Transverse colon (tissue), 4 donors: Measurements from ENCODE around the gene SLC6A18. TPM values are rescaled to one million over a fixed set of nuclear protein-coding genes. Genes with fewer than 3 reads are reported as not detected.
"Not testable (repeated sequence)": the region's sequence is repeated elsewhere in the genome, so short reads cannot be mapped to it uniquely, and the experiment has no call there.

Experiments used
- DNase-seq: peaks from one replicate; pipeline ENCODE4 v3.0.0-alpha.2; 2019
- H3K27ac ChIP-seq, 4 donors: fragments of 200-600 bp; sonication (generic); 2 replicates each; pipeline ENCODE4 v1.5.1; 2016 to 2018; ENCODE audit warnings: inconsistent platforms in 4 of 4
- H3K27me3 ChIP-seq: fragments of 200-600 bp; sonication (generic); 2 replicates; pipeline ENCODE4 v1.5.1; 2017; ENCODE audit warnings: inconsistent platforms
- H3K36me3 ChIP-seq, 4 donors: fragments of 200-600 bp; sonication (generic); 2 replicates each; pipeline ENCODE4 v1.5.1; 2017 to 2019; ENCODE audit warnings: inconsistent platforms in 4 of 4
- H3K4me1 ChIP-seq, 4 donors: fragments of 200-600 bp; sonication (generic); 2 replicates each; pipeline ENCODE4 v1.5.1; 2017 to 2020; ENCODE audit warnings: inconsistent platforms in 4 of 4
- H3K4me3 ChIP-seq, 4 donors: fragments of 200-600 bp; sonication (generic); 1 replicate in 1 of 4; 2 replicates in 3 of 4; pipeline versions ENCODE4 v1.5.1 to v1.6.1; 2017 to 2019; ENCODE audit warnings: inconsistent platforms in 4 of 4
- H3K9me3 ChIP-seq, 2 donors: fragments of 200-600 bp; sonication (generic); 2 replicates each; pipeline ENCODE4 v1.5.1; 2017 to 2019; ENCODE audit warnings: inconsistent platforms in 2 of 2
- CTCF ChIP-seq, 5 experiments: fragments of 200-600 bp in 3 of 5; fragments of 450-650 bp in 2 of 5; sonication (generic) in 3 of 5; IDR thresholded peaks; 1 replicate in 2 of 5; 2 replicates in 3 of 5; pipeline ENCODE4 v1.5.1; 2016 to 2017; ENCODE audit warnings: antibody characterized with exemption in 5 of 5, inconsistent platforms in 3 of 5, mild to moderate bottlenecking in 2 of 5, moderate library complexity in 1 of 5
- EP300 ChIP-seq: sonication (generic); formaldehyde crosslinking; IDR thresholded peaks from one replicate; pipeline ENCODE4 v1.6.1; 2017; ENCODE audit warnings: antibody characterized with exemption, low read depth
- POLR2A ChIP-seq: fragments of 450-650 bp; IDR thresholded peaks from one replicate; pipeline ENCODE4 v1.6.1; 2016; ENCODE audit warnings: antibody characterized with exemption, mild to moderate bottlenecking, moderate library complexity
- POLR2AphosphoS5 ChIP-seq, 3 donors: sonication (generic); formaldehyde crosslinking; IDR thresholded peaks; one replicate each; pipeline ENCODE4 v1.6.1; 2016; ENCODE audit warnings: antibody characterized with exemption in 3 of 3
- WGBS, 2 donors: methylation state at CpG; one replicate each; pipeline ENCODE4 v1.1.5; 2018; ENCODE audit warnings: low coverage in 1 of 2; 5-methylcytosine and 5-hydroxymethylcytosine counted together
- in situ Hi-C, 4 donors: fragments of 200-750 bp; cut with MboI; loops; one replicate each; pipeline versions ENCODE4 v1.15.0 to v1.15.1; 2017; ENCODE audit warnings: low sequenced_read_pairs in 3 of 4, low pct_ligation_motif_present in 1 of 4, low pct_unique_long_range_greater_than_20kb in 1 of 4
- intact Hi-C: fragments of 100-400 bp; cut with DNase I; formaldehyde crosslinking; loops from one replicate; pipeline ENCODE4 v1.15.1; 2023; ENCODE audit warnings: low total_unique reads
- total RNA-seq, 4 donors: library from RNA; depleted of rRNA; stranded (reverse); fragments of >200 nt; gene quantifications; one replicate each; pipeline ENCODE4 v1.1.0, GENCODE V29; 2016

The SLC6A18 gene
- total RNA-seq, 4 donors from 2014 or later, result not detected

GRCh38 chr5:1226231-1226630 is 1.1 kb downstream of the SLC6A18 start:
- no peak overlapping the region for H3K4me3 ChIP-seq
- WGBS, 2 donors, result 75 to 83% methylated on average over 3 to 12 of the region's 12 CpGs
- in situ Hi-C loops (no loop called here), intact Hi-C loops (no loop called here)
- H3K9me3 ChIP-seq, result no peaks in the 10 kb centered on the region
- H3K4me1 ChIP-seq, result peaks cover 0 to 4% (median 0%) of the 10 kb centered on the region in 4 donors
- no peak overlapping the region for H3K27ac ChIP-seq
- TF ChIP-seq CTCF (IDR thresholded peaks at IDR 0.05) (no peak), POLR2AphosphoS5 (IDR thresholded peaks at IDR 0.05) (no peak), EP300 (no peak), POLR2A (no peak)
- no peaks in the 10 kb centered on the region for H3K36me3 ChIP-seq
- no peak for DNase-seq
- H3K27me3 ChIP-seq, result peaks cover 43% of the 10 kb centered on the region

- intact Hi-C loops, result no loop called here
- peaks cover 49% of the 10 kb centered on the region for H3K27me3 ChIP-seq
Measured at GRCh38 chr5:1226839-1227581, 1.8 kb downstream of the SLC6A18 start.

GRCh38 chr5:1227667-1228066 is 2.5 kb downstream of the SLC6A18 start:
- Histone ChIP-seq H3K9me3 (no peaks in the 10 kb centered on the region), H3K4me1 (peaks cover 0 to 4% (median 0%) of the 10 kb centered on the region in 4 donors), H3K4me3 (no peak overlapping the region), H3K36me3 (no peaks in the 10 kb centered on the region), H3K27ac (no peak overlapping the region), H3K27me3 (peaks cover 49% of the 10 kb centered on the region)
- DNase-seq, result no peak
- intact Hi-C loops, result no loop called here
- TF ChIP-seq POLR2AphosphoS5 (IDR thresholded peaks at IDR 0.05) (no peak), POLR2A (no peak), EP300 (no peak), CTCF (IDR thresholded peaks at IDR 0.05) (no peak)
- WGBS, 2 donors, result 14 to 16% methylated on average over 2 to 14 of the region's 14 CpGs
- in situ Hi-C loops, result no loop called here

More at GRCh38 chr5:1226839-1227581, 1.8 kb downstream of the SLC6A18 start:
- no peak overlapping the region for H3K4me3 ChIP-seq
- WGBS, 2 donors, result 85 to 86% methylated on average over 13 to 50 of the region's 50 CpGs
- peaks cover 0 to 4% (median 0%) of the 10 kb centered on the region in 4 donors for H3K4me1 ChIP-seq
- DNase-seq, result no peak
- H3K36me3 ChIP-seq, result no peaks in the 10 kb centered on the region
- TF ChIP-seq CTCF (IDR thresholded peaks at IDR 0.05) (no peak), EP300 (no peak), POLR2AphosphoS5 (IDR thresholded peaks at IDR 0.05) (no peak), POLR2A (no peak)
- in situ Hi-C loops, result no loop called here
- no peak overlapping the region for H3K27ac ChIP-seq
- H3K9me3 ChIP-seq, result no peaks in the 10 kb centered on the region

- intact Hi-C loops (no loop called here), in situ Hi-C loops (no loop called here)
- H3K4me1 ChIP-seq, result peaks cover 0 to 4% (median 0%) of the 10 kb centered on the region in 4 donors
- H3K27me3 ChIP-seq, result peaks cover 49% of the 10 kb centered on the region
- no peak for TF ChIP-seq CTCF (IDR thresholded peaks at IDR 0.05)
- no peak for TF ChIP-seq POLR2AphosphoS5 (IDR thresholded peaks at IDR 0.05)
- TF ChIP-seq EP300, result no peak
- no peak for TF ChIP-seq POLR2A
- no peak overlapping the region for H3K27ac ChIP-seq
- DNase-seq, result no peak
- no peaks in the 10 kb centered on the region for H3K9me3 ChIP-seq
- WGBS, 2 donors, result 28% methylated on average over 15 of the region's 15 CpGs; no CpG with 5 or more reads in 1 of the 2 donors
- no peaks in the 10 kb centered on the region for H3K36me3 ChIP-seq
- no peak overlapping the region for H3K4me3 ChIP-seq
Measured at GRCh38 chr5:1228120-1228519, 2.9 kb downstream of the SLC6A18 start.

- WGBS, 2 donors, result 71 to 79% methylated on average over 6 to 11 of the region's 11 CpGs
- H3K4me1 ChIP-seq, in situ Hi-C loops, H3K27ac ChIP-seq, H3K4me3 ChIP-seq, H3K9me3 ChIP-seq, H3K36me3 ChIP-seq, intact Hi-C loops, DNase-seq: not testable (repeated sequence)
- peaks cover 49% of the 10 kb centered on the region for H3K27me3 ChIP-seq
Measured at GRCh38 chr5:1229023-1229422, 3.8 kb downstream of the SLC6A18 start.
